NT2/D1 (cell line): ENCODE data around the gene RORB.

ENCODE experiments used
- SUZ12 ChIP-seq: IDR thresholded peaks from 2 replicates; pipeline ENCODE4 v1.6.1; 2011; ENCODE audit not compliant: insufficient read length, insufficient read depth; ENCODE audit errors: extremely low read depth
- YY1 ChIP-seq: IDR thresholded peaks from 2 replicates; pipeline ENCODE4 v1.6.1; 2011; ENCODE audit not compliant: insufficient read length, insufficient read depth
- ZNF274 ChIP-seq: IDR thresholded peaks from 2 replicates; pipeline ENCODE4 v1.6.1; 2011; ENCODE audit warnings: mild to moderate bottlenecking, low read depth, low read length

DNA sequence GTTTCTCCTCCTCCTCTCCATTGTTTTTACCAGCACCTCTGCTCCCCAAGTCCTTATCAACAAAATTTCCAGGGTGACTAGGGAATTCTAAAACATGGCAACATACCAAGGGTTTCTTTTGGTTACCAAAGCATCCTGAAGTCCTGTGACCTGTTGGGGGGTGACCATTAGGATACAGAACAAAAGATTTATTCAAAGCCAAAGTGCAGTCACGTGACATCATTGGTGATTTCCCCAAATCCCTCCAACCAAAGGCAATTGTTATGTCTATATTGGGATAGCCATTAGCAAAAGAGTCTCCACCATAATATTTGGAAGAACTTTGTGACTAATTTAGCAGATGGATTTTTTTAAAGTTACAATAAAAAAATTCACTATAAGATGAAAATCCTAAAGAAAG, 222.2 kb downstream of the RORB start:
- TF ChIP-seq YY1 (no peak), ZNF274 (no peak), SUZ12 (no peak)
